GM12878 (cell line): Measurements from ENCODE around the gene MAGEC2. TPM values are rescaled to one million over a fixed set of nuclear protein-coding genes. Genes with fewer than 3 reads are reported as not detected.

ENCODE experiments used
- ATAC-seq: fragments of 200-7000 bp; cut with Tn5 transposase; 3 replicates; pipeline ENCODE4 v1.9.1; 2020; ENCODE audit warnings: mild to moderate bottlenecking, moderate library complexity
- BruUV-seq: library from RNA; stranded (reverse); fragments of 400-500 nt; replicated peaks from 2 replicates; lab custom pipeline; 2021; lab: Mats Ljungman, UMichigan
- CTCF ChIA-PET: fragments of 300-600 bp; sonication (Branson Sonifier 250); formaldehyde crosslinking; extraction: SDS; loops from one replicate; lab custom pipeline; 2021; ENCODE audit warnings: inconsistent platforms; lab: Yijun Ruan, JAX
- POLR2A ChIA-PET: fragments of 350-600 bp; formaldehyde crosslinking; extraction: SDS; loops from one replicate; lab custom pipeline; 2021; ENCODE audit warnings: inconsistent platforms; lab: Charles Lee
- RAD21 ChIA-PET: fragments of 300-600 bp; sonication (Branson Sonifier 250); formaldehyde crosslinking; loops from one replicate; lab custom pipeline; 2023; ENCODE audit warnings: antibody characterized with exemption; ENCODE audit not compliant: unreplicated experiment; lab: Charles Lee
- SMC1A ChIA-PET: fragments of 300-600 bp; sonication (Branson Sonifier 250); formaldehyde crosslinking; loops from one replicate; lab custom pipeline; 2023; ENCODE audit not compliant: unreplicated experiment, uncharacterized antibody; lab: Charles Lee
- DNase-seq: peaks from one replicate; pipeline ENCODE4 v3.0.0-alpha.2; 2011; ENCODE audit warnings: low read depth, low spot score
- FAIRE-seq: peaks from 3 replicates; lab custom pipeline; 2011; peaks lifted over from hg19 to GRCh38; lab: Jason Lieb, UNC
- H2AFZ ChIP-seq: 2 replicates; pipeline ENCODE4 v1.6.0; 2011; ENCODE audit warnings: low read depth, low read length, control low read depth; ENCODE audit not compliant: control insufficient read depth
- H3K27ac ChIP-seq: 2 replicates; pipeline ENCODE4 v1.5.1; 2011; ENCODE audit warnings: control low read depth; ENCODE audit not compliant: control insufficient read depth, insufficient read depth
- H3K27me3 ChIP-seq, 2 experiments: replicated peaks in 1 of 2; 2 replicates each; pipeline versions ENCODE4 v1.6.0 to v1.6.1; 2011; ENCODE audit warnings: low read length in 1 of 2; ENCODE audit not compliant: control insufficient read depth in 2 of 2, insufficient read depth in 2 of 2
- H3K36me3 ChIP-seq, 2 experiments: 2 replicates each; pipeline ENCODE4 v1.5.1; 2011; ENCODE audit warnings: low read length in 1 of 2; ENCODE audit not compliant: control insufficient read depth in 2 of 2, insufficient read depth in 2 of 2
- H3K4me1 ChIP-seq: 2 replicates; pipeline ENCODE4 v1.6.1; 2011; ENCODE audit warnings: mild to moderate bottlenecking, low read length, moderate library complexity, mixed read lengths; ENCODE audit not compliant: control insufficient read depth, insufficient read depth
- H3K4me2 ChIP-seq: 2 replicates; pipeline ENCODE4 v1.6.0; 2011; ENCODE audit warnings: control low read depth; ENCODE audit not compliant: control insufficient read depth, insufficient read depth
- H3K4me3 ChIP-seq: fragments of 200-600 bp; sonication (generic); 2 replicates; pipeline ENCODE4 v1.5.1; 2016
- H3K79me2 ChIP-seq: 2 replicates; pipeline ENCODE4 v1.6.0; 2011; ENCODE audit warnings: low read length; ENCODE audit not compliant: control insufficient read depth, insufficient read depth
- H3K9ac ChIP-seq: 2 replicates; pipeline ENCODE4 v1.8.0; 2011; ENCODE audit warnings: low read length, control low read depth, mixed read lengths; ENCODE audit not compliant: control insufficient read depth, insufficient read depth
- H3K9me3 ChIP-seq: replicated peaks from 3 replicates; pipeline ENCODE4 v1.5.1; 2011; ENCODE audit warnings: mild to moderate bottlenecking, low read length; ENCODE audit not compliant: control insufficient read depth, insufficient read depth
- H4K20me1 ChIP-seq: 2 replicates; pipeline ENCODE4 v1.6.0; 2011; ENCODE audit not compliant: control insufficient read depth, insufficient read depth
- BCL11A ChIP-seq: IDR thresholded peaks from 2 replicates; pipeline ENCODE4 v1.6.1; 2011; ENCODE audit warnings: low read depth, low read length
- BCL3 ChIP-seq: IDR thresholded peaks from 2 replicates; pipeline ENCODE4 v1.6.1; 2011; ENCODE audit warnings: borderline replicate concordance, low read depth, mild to moderate bottlenecking, moderate library complexity, low read length; ENCODE audit not compliant: insufficient read depth, poor library complexity, severe bottlenecking
- CHD2 ChIP-seq: IDR thresholded peaks from 2 replicates; pipeline ENCODE4 v1.6.1; 2011; ENCODE audit warnings: low read depth, low read length, improper control_type of control experiment, borderline replicate concordance
- HDGF ChIP-seq: fragments of 450-650 bp; IDR thresholded peaks from 2 replicates; pipeline ENCODE4 v1.6.1; 2016; ENCODE audit warnings: antibody characterized with exemption
- MTA3 ChIP-seq: IDR thresholded peaks from 2 replicates; pipeline ENCODE4 v1.6.1; 2012; ENCODE audit warnings: low read length, inconsistent platforms, borderline replicate concordance
- WGBS: methylation state at CpG from one replicate; pipeline ENCODE4 v1.1.6; 2016; ENCODE audit warnings: low lambda C conversion rate; ENCODE audit not compliant: insufficient replicate concordance, insufficient coverage; ENCODE audit errors: missing lambda C conversion rate; 5-methylcytosine and 5-hydroxymethylcytosine counted together
- in situ Hi-C: fragments of 300-500 bp; cut with MboI; formaldehyde crosslinking; loops from 9 replicates; pipeline ENCODE4 v1.14.3; 2018; ENCODE audit warnings: mixed read lengths
- intact Hi-C: fragments of 100-400 bp; cut with micrococcal nuclease; formaldehyde crosslinking; loops from one replicate; pipeline ENCODE4 v1.14.2; 2022; ENCODE audit not compliant: unreplicated experiment
- polyA plus RNA-seq, 11 experiments: library from polyadenylated mRNA; depleted of rRNA in 4 of 11; unstranded in 6 of 11; stranded (reverse) in 5 of 11; fragments of >200 nt; fragmentation: Nextera tagmentation in 4 of 11; fragmentation: Illumina TruSeq in 1 of 11; extraction: Ambion mirVana in 4 of 11; extraction: Trizol in 1 of 11; gene quantifications; 1 replicate in 1 of 11; 2 replicates in 10 of 11; pipeline versions ENCODE4 v1.2.1 to v1.2.3, GENCODE V29; 2011 to 2016; ENCODE audit warnings: inconsistent platforms in 2 of 11, missing spikeins in 2 of 11, low read depth in 1 of 11
- total RNA-seq, 4 experiments: library from RNA; depleted of rRNA in 3 of 4; stranded (reverse); fragments of >200 nt in 3 of 4; fragmentation: Illumina TruSeq in 1 of 4; extraction: Trizol in 1 of 4; gene quantifications; 2 replicates each; pipeline versions ENCODE4 v1.2.1 to v1.2.3, GENCODE V29; 2013 to 2021
- TF ChIP-seq, protein P1 (sequence below): IDR thresholded peaks from 2 replicates; pipeline ENCODE4 v1.6.1; 2012; ENCODE audit warnings: low read length, inconsistent platforms
- TF ChIP-seq, protein P2 (sequence below): IDR thresholded peaks from 2 replicates; pipeline ENCODE4 v1.6.1; 2012; ENCODE audit warnings: low read depth, low read length, improper control_type of control experiment

The MAGEC2 gene
- total and polyA plus RNA-seq, 10 of the 15 experiments (the other 5 are each of a cell fraction or from before 2014, with no cell fraction given) = 0.50 TPM; not detected in 9

DNA sequence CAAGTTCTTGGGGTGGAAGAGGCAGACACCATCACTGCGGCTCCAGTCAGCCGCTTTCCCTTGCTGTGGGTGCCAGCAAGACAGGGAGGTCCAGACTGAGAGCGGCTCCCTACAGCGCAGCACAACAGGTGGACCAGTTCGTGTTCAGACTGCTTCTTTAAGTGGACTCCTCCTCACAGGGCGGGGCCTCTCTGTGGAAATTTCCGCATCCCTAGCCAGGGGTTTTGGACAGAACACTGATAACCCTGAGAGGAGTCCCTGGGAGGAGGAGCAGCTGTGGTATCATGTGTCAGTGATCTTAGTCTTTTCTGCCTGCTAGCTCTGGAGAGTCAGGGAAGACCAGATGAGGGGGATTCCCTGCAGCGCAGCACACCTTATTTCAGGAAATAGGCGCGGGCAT, 48.5 kb downstream of the MAGEC2 start:
- ATAC-seq (no peak), DNase-seq (no peak), FAIRE-seq (no peak)
- H2AFZ ChIP-seq = no peak overlapping the region
- no peaks in the 10 kb centered on the region for H4K20me1 ChIP-seq
- in situ Hi-C loops = no loop called here
- H3K4me1 ChIP-seq = no peaks in the 10 kb centered on the region
- WGBS = 52% methylated on average over 10 of the region's 10 CpGs
- H3K79me2 ChIP-seq = no peaks in the 10 kb centered on the region
- H3K27me3 ChIP-seq = no peaks in the 10 kb centered on the region
- no peaks in the 10 kb centered on the region for H3K36me3 ChIP-seq
- ChIA-PET SMC1A (no interaction called here), RAD21 (no interaction called here)
- intact Hi-C loops = no loop called here
- H3K27ac ChIP-seq = no peak overlapping the region
- H3K4me2 ChIP-seq = no peak overlapping the region
- TF ChIP-seq HDGF (no peak), BCL3 (no peak), CHD2 (no peak), MTA3 (no peak), BCL11A (no peak)
- TF ChIP-seq, protein P1, sequence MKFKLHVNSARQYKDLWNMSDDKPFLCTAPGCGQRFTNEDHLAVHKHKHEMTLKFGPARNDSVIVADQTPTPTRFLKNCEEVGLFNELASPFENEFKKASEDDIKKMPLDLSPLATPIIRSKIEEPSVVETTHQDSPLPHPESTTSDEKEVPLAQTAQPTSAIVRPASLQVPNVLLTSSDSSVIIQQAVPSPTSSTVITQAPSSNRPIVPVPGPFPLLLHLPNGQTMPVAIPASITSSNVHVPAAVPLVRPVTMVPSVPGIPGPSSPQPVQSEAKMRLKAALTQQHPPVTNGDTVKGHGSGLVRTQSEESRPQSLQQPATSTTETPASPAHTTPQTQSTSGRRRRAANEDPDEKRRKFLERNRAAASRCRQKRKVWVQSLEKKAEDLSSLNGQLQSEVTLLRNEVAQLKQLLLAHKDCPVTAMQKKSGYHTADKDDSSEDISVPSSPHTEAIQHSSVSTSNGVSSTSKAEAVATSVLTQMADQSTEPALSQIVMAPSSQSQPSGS = no peak
- TF ChIP-seq, protein P2, sequence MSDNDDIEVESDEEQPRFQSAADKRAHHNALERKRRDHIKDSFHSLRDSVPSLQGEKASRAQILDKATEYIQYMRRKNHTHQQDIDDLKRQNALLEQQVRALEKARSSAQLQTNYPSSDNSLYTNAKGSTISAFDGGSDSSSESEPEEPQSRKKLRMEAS = no peak
- TF ChIP-seq, all 136 proteins: peak for 0
- H3K9ac ChIP-seq = no peak overlapping the region
- ChIA-PET CTCF (no interaction called here), POLR2A (no interaction called here)
- no TSS peak for BruUV-seq
- H3K9me3 ChIP-seq = no peaks in the 10 kb centered on the region
- no peak overlapping the region for H3K4me3 ChIP-seq
